ENCODE data around the gene NEDD4L.

Gene NEDD4L

GRCh38 chr18:58216071-58216481 lies 172.1 kb downstream of the NEDD4L start:
- no peak for DNase-seq (ENCODE audit: low read depth)
- no peak overlapping the region for H3K4me3 ChIP-seq (ENCODE audit: low read depth, low read length)
- TF ChIP-seq CTCF (IDR thresholded peaks at IDR 0.05; ENCODE audit: low read depth, low read length, missing control alignments), result no peak
- in situ Hi-C loops (cut with HindIII; ENCODE audit: low sequenced_read_pairs), result no loop called here

GRCh38 chr18:58217052-58217451 lies 173.0 kb downstream of the NEDD4L start:
- no peak for TF ChIP-seq CTCF (IDR thresholded peaks at IDR 0.05; ENCODE audit: low read depth, low read length, missing control alignments)
- in situ Hi-C loops (cut with HindIII; ENCODE audit: low sequenced_read_pairs), result no loop called here
- no peak overlapping the region for H3K4me3 ChIP-seq (ENCODE audit: low read depth, low read length)
- DNase-seq (ENCODE audit: low read depth), result no peak

GRCh38 chr18:58218117-58218516 lies 174.1 kb downstream of the NEDD4L start:
- in situ Hi-C loops (cut with HindIII; ENCODE audit: low sequenced_read_pairs), result no loop called here
- no peak for DNase-seq (ENCODE audit: low read depth)
- no peak for TF ChIP-seq CTCF (IDR thresholded peaks at IDR 0.05; ENCODE audit: low read depth, low read length, missing control alignments)
- no peak overlapping the region for H3K4me3 ChIP-seq (ENCODE audit: low read depth, low read length)

GRCh38 chr18:58221060-58221725 lies 177.2 kb downstream of the NEDD4L start:
- TF ChIP-seq CTCF (IDR thresholded peaks at IDR 0.05; ENCODE audit: low read depth, low read length, missing control alignments), result no peak
- in situ Hi-C loops (cut with HindIII; ENCODE audit: low sequenced_read_pairs), result no loop called here
- peak overlapping the region; percentile 43 for H3K4me3 ChIP-seq (ENCODE audit: low read depth, low read length)
- peak; percentile 72 for DNase-seq (ENCODE audit: low read depth)

- no peak for DNase-seq (ENCODE audit: low read depth)
- in situ Hi-C loops (cut with HindIII; ENCODE audit: low sequenced_read_pairs), result no loop called here
- peak overlapping the region; percentile 43 for H3K4me3 ChIP-seq (ENCODE audit: low read depth, low read length)
- TF ChIP-seq CTCF (IDR thresholded peaks at IDR 0.05; ENCODE audit: low read depth, low read length, missing control alignments), result no peak
Observed at GRCh38 chr18:58222432-58223125, 178.6 kb downstream of the NEDD4L start.

GRCh38 chr18:58223717-58224424 lies 179.8 kb downstream of the NEDD4L start:
- H3K4me3 ChIP-seq (ENCODE audit: low read depth, low read length), result peak overlapping the region; percentile 43
- no peak for DNase-seq (ENCODE audit: low read depth)
- TF ChIP-seq CTCF (IDR thresholded peaks at IDR 0.05; ENCODE audit: low read depth, low read length, missing control alignments), result no peak
- in situ Hi-C loops (cut with HindIII; ENCODE audit: low sequenced_read_pairs), result no loop called here

All from astrocyte of the cerebellum (primary cell).